Testis (tissue), 3 donors: Measurements from ENCODE around the gene NMT1. TPM values are rescaled to one million over a fixed set of nuclear protein-coding genes. Genes with fewer than 3 reads are reported as not detected.

Source experiments
- DNase-seq: peaks from one replicate; pipeline ENCODE4 v3.0.0-alpha.2; 2019
- H3K27ac ChIP-seq, 2 donors: fragments of 200-600 bp; sonication (generic); one replicate each; pipeline ENCODE4 v1.5.1; 2019
- H3K27me3 ChIP-seq: fragments of 200-600 bp; sonication (generic); one replicate; pipeline ENCODE4 v1.5.1; 2019
- H3K36me3 ChIP-seq: fragments of 200-600 bp; sonication (generic); one replicate; pipeline ENCODE4 v1.5.1; 2017; ENCODE audit warnings: low read depth; ENCODE audit errors: missing control alignments
- H3K4me1 ChIP-seq: fragments of 200-600 bp; sonication (generic); one replicate; pipeline ENCODE4 v1.5.1; 2019
- H3K4me3 ChIP-seq, 2 donors: fragments of 200-600 bp; sonication (generic); one replicate each; pipeline ENCODE4 v1.5.1; 2017 to 2019
- H3K9me3 ChIP-seq: fragments of 200-600 bp; sonication (generic); one replicate; pipeline ENCODE4 v1.5.1; 2017
- CTCF ChIP-seq, 3 experiments: fragments of 450-650 bp in 2 of 3; fragments of 200-600 bp in 1 of 3; sonication (generic) in 1 of 3; IDR thresholded peaks; one replicate each; pipeline ENCODE4 v1.5.1; 2016 to 2019; ENCODE audit warnings: antibody characterized with exemption in 3 of 3, mild to moderate bottlenecking in 2 of 3, moderate library complexity in 1 of 3
- POLR2A ChIP-seq: fragments of 450-650 bp; IDR thresholded peaks from one replicate; pipeline ENCODE4 v1.6.1; 2017; ENCODE audit warnings: antibody characterized with exemption, mild to moderate bottlenecking, moderate library complexity
- WGBS, 2 donors: methylation state at CpG; one replicate each; pipeline ENCODE4 v1.1.5; 2018; 5-methylcytosine and 5-hydroxymethylcytosine counted together
- intact Hi-C: fragments of 100-400 bp; cut with DNase I; formaldehyde crosslinking; loops from one replicate; pipeline ENCODE4 v1.15.1; 2023; ENCODE audit warnings: low total_unique reads
- polyA plus RNA-seq: library from polyadenylated mRNA; stranded (reverse); fragments of 350-450 nt; fragmentation: Illumina TruSeq; extraction: RNeasy Lipid Tissue Mini Kit (QIAGEN cat#74804); gene quantifications from one replicate; pipeline ENCODE4 v1.2.3, GENCODE V29; 2014; ENCODE audit warnings: low read depth, low replicate concordance; ENCODE audit not compliant: insufficient read depth
- total RNA-seq, 2 donors: library from RNA; depleted of rRNA; stranded (reverse); fragments of >200 nt; gene quantifications; one replicate each; pipeline ENCODE4 v1.2.3, GENCODE V29; 2016

NMT1 gene
- total and polyA plus RNA-seq, 3 donors from 2014 or later = 76.1 to 143 (median 79.0) TPM

- H3K4me1 ChIP-seq = no peaks in the 10 kb centered on the region
- intact Hi-C loops = no loop called here
- no peak overlapping the region for H3K4me3 ChIP-seq
- 96 to 97% methylated on average over 2 of the region's 2 CpGs for WGBS, 2 donors
- TF ChIP-seq CTCF (IDR thresholded peaks at IDR 0.05) = no peak
- TF ChIP-seq POLR2A = no peak
- H3K27me3 ChIP-seq = no peaks in the 10 kb centered on the region
- DNase-seq = no peak
- no peaks in the 10 kb centered on the region for H3K9me3 ChIP-seq
- H3K36me3 ChIP-seq = no peaks in the 10 kb centered on the region
- no peak overlapping the region for H3K27ac ChIP-seq
These were observed 9.7 kb downstream of the NMT1 start for GRCh38 chr17:45070809-45071208.

DNA sequence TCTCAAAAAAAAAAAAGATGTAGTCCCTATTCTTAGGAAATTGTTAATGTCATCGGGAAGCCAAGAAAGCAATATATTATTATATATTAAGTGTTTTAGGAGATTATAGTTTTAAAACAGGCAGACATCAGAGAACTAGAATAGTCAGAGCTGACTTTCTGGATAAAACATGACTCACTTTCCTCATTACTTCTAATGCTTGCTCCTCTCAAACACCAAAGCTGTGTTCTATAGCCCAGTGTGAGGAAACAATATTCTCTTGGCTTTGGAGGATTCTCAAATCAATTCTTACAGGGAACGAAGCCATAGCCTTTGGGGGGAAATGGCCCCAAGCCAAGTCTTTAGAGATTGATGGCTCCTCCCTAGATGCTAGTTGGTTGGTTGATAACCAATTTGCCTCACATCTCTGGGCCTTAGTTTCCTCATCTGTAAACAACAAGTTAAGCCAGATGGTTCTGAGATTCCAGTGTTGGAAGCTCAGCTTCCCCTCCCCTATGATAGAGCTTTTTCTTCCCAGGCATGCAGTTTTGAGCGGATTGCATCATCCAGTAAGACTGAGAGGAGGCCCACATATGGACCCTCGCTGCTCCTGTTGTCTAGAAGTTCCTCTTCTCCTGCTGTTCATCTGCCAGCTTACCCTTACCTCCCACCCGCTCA is 12.4 kb downstream of the NMT1 start:
- no peaks in the 10 kb centered on the region for H3K27me3 ChIP-seq
- intact Hi-C loops = no loop called here
- H3K36me3 ChIP-seq = no peaks in the 10 kb centered on the region
- TF ChIP-seq CTCF (IDR thresholded peaks at IDR 0.05) (no peak), POLR2A (no peak)
- no peak for DNase-seq
- H3K4me1 ChIP-seq = peaks cover 8% of the 10 kb centered on the region
- no peaks in the 10 kb centered on the region for H3K9me3 ChIP-seq
- no peak overlapping the region for H3K4me3 ChIP-seq
- WGBS, 2 donors = 82 to 86% methylated on average over 5 of the region's 5 CpGs
- no peak overlapping the region for H3K27ac ChIP-seq

DNA sequence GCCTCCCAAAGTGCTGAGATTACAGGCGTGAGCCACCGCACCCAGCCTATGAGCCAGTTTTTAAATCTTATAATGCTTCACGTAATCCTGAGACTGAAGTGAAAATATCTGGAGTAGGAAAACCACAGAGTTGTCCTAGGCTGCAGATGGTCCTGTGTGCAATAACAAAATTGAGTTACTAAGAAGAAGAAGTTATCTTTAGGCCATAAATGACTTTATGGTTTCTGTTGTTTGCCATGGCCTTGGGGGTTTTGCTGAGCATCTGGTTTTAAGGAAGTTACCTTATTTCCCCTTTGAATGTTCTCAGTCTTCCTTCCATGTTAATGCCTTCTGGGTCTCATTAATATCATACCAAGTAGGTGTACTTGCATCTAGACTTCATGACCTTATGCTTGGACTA is 16.5 kb downstream of the NMT1 start:
- WGBS, 2 donors = 78 to 84% methylated on average over 3 of the region's 3 CpGs
- H3K36me3 ChIP-seq = no peaks in the 10 kb centered on the region
- no peaks in the 10 kb centered on the region for H3K27me3 ChIP-seq
- no peaks in the 10 kb centered on the region for H3K9me3 ChIP-seq
- intact Hi-C loops = no loop called here
- TF ChIP-seq CTCF (IDR thresholded peaks at IDR 0.05) (no peak), POLR2A (no peak)
- peak overlapping the region in 1 of 2 donors; percentile 7 for H3K27ac ChIP-seq
- DNase-seq = no peak
- H3K4me1 ChIP-seq = peaks cover 8% of the 10 kb centered on the region
- no peak overlapping the region for H3K4me3 ChIP-seq

GRCh38 chr17:45081047-45081703 is 20.1 kb downstream of the NMT1 start:
- no peak for DNase-seq
- Histone ChIP-seq H3K27me3 (no peaks in the 10 kb centered on the region), H3K36me3 (no peaks in the 10 kb centered on the region), H3K4me3 (no peak overlapping the region), H3K4me1 (peaks cover 8% of the 10 kb centered on the region), H3K9me3 (no peaks in the 10 kb centered on the region), H3K27ac (no peak overlapping the region)
- 74 to 82% methylated on average over 6 of the region's 6 CpGs for WGBS, 2 donors
- intact Hi-C loops = no loop called here
- TF ChIP-seq POLR2A (no peak), CTCF (IDR thresholded peaks at IDR 0.05) (no peak)

GRCh38 chr17:45086391-45086790 is 25.3 kb downstream of the NMT1 start:
- 84 to 91% methylated on average over 4 of the region's 4 CpGs for WGBS, 2 donors
- no peak for TF ChIP-seq CTCF (IDR thresholded peaks at IDR 0.05)
- TF ChIP-seq POLR2A = no peak
- no peaks in the 10 kb centered on the region for H3K36me3 ChIP-seq
- intact Hi-C loops = no loop called here
- H3K27ac ChIP-seq = no peak overlapping the region
- H3K4me3 ChIP-seq = no peak overlapping the region
- no peak for DNase-seq
- no peaks in the 10 kb centered on the region for H3K27me3 ChIP-seq
- peaks cover 5% of the 10 kb centered on the region for H3K4me1 ChIP-seq
- H3K9me3 ChIP-seq = no peaks in the 10 kb centered on the region
